HUES48 (cell line): ENCODE data around the gene NOP10.

Experiments used
- H3K27ac ChIP-seq: one replicate; pipeline ENCODE4 v1.7.0; 2013; ENCODE audit warnings: low read depth, low read length, inconsistent platforms
- H3K27me3 ChIP-seq: 2 replicates; pipeline ENCODE4 v1.6.1; 2013; ENCODE audit warnings: mild to moderate bottlenecking, low read length; ENCODE audit not compliant: control insufficient read depth, insufficient read depth
- H3K36me3 ChIP-seq: 2 replicates; pipeline ENCODE4 v1.6.1; 2013; ENCODE audit warnings: low read length; ENCODE audit not compliant: control insufficient read depth, insufficient read depth
- H3K4me1 ChIP-seq: 2 replicates; pipeline ENCODE4 v1.6.1; 2013; ENCODE audit warnings: mild to moderate bottlenecking, low read length; ENCODE audit not compliant: control insufficient read depth, insufficient read depth
- H3K4me3 ChIP-seq: 2 replicates; pipeline ENCODE4 v1.5.1; 2013; ENCODE audit warnings: mild to moderate bottlenecking, low read depth, low read length
- H3K9ac ChIP-seq: 2 replicates; pipeline ENCODE4 v1.6.1; 2013; ENCODE audit warnings: mild to moderate bottlenecking, low read depth, low read length, moderate library complexity
- H3K9me3 ChIP-seq: 2 replicates; pipeline ENCODE4 v1.6.1; 2013; ENCODE audit warnings: low read length; ENCODE audit not compliant: control insufficient read depth, insufficient read depth

NOP10 gene

GRCh38 chr15:34367101-34368081 is 24.5 kb upstream of the NOP10 start, which contains the start of gene LPCAT4:
Gene LPCAT4, minus strand, starts transcription at chr15:34367196. Its CDS starts 96 bp downstream, at chr15:34367100.
- Histone ChIP-seq H3K4me1 (peaks cover 4% of the 10 kb centered on the region; the same call in 1 of the 2 replicates), H3K27ac (peak within 1 kb of the TSS; percentile 98), H3K4me3 (peak within 1 kb of the TSS; percentile 79), H3K9me3 (no peaks in the 10 kb centered on the region), H3K27me3 (no peaks in the 10 kb centered on the region), H3K9ac (peak within 1 kb of the TSS; percentile 97), H3K36me3 (peaks cover 17% of the 10 kb centered on the region)

- Histone ChIP-seq H3K9ac (0 out of 2 replicates have a peak overlapping the region, but pooled peaks have one; percentile 35), H3K36me3 (peaks cover 22% of the 10 kb centered on the region), H3K4me3 (peak overlapping the region; percentile 79), H3K4me1 (peaks cover 4% of the 10 kb centered on the region; the same call in 1 of the 2 replicates), H3K9me3 (no peaks in the 10 kb centered on the region), H3K27me3 (no peaks in the 10 kb centered on the region), H3K27ac (peak overlapping the region; percentile 76)
Observed at GRCh38 chr15:34366271-34367065, 23.5 kb upstream of the NOP10 start.

- H3K36me3 ChIP-seq: peaks cover 28% of the 10 kb centered on the region
- peak overlapping the region; percentile 32 for H3K27ac ChIP-seq
- no peaks in the 10 kb centered on the region for H3K27me3 ChIP-seq
- H3K9ac ChIP-seq: no peak overlapping the region
- H3K4me3 ChIP-seq: peak overlapping the region; percentile 79
- H3K4me1 ChIP-seq: peaks cover 4% of the 10 kb centered on the region; the same call in 1 of the 2 replicates
- no peaks in the 10 kb centered on the region for H3K9me3 ChIP-seq
Observed at GRCh38 chr15:34365836-34366235, 22.9 kb upstream of the NOP10 start.

GRCh38 chr15:34365091-34365825 is 22.3 kb upstream of the NOP10 start:
- no peak overlapping the region for H3K27ac ChIP-seq
- H3K27me3 ChIP-seq: no peaks in the 10 kb centered on the region
- no peak overlapping the region for H3K9ac ChIP-seq
- H3K9me3 ChIP-seq: no peaks in the 10 kb centered on the region
- peak overlapping the region; percentile 79 for H3K4me3 ChIP-seq
- H3K4me1 ChIP-seq: peaks cover 4% of the 10 kb centered on the region; the same call in 1 of the 2 replicates
- peaks cover 34% of the 10 kb centered on the region for H3K36me3 ChIP-seq

GRCh38 chr15:34364041-34364440 is 21.1 kb upstream of the NOP10 start:
- H3K9ac ChIP-seq: no peak overlapping the region
- no peak overlapping the region for H3K4me3 ChIP-seq
- H3K27ac ChIP-seq: no peak overlapping the region
- no peaks in the 10 kb centered on the region for H3K9me3 ChIP-seq
- peaks cover 4% of the 10 kb centered on the region; the same call in 1 of the 2 replicates for H3K4me1 ChIP-seq
- H3K36me3 ChIP-seq: peaks cover 46% of the 10 kb centered on the region
- H3K27me3 ChIP-seq: no peaks in the 10 kb centered on the region

GRCh38 chr15:34362047-34362773 is 19.3 kb upstream of the NOP10 start:
- no peak overlapping the region for H3K27ac ChIP-seq
- no peak overlapping the region for H3K4me3 ChIP-seq
- H3K9ac ChIP-seq: no peak overlapping the region
- H3K27me3 ChIP-seq: no peaks in the 10 kb centered on the region
- H3K4me1 ChIP-seq: peaks cover 4% of the 10 kb centered on the region; the same call in 1 of the 2 replicates
- H3K36me3 ChIP-seq: peaks cover 63% of the 10 kb centered on the region
- no peaks in the 10 kb centered on the region for H3K9me3 ChIP-seq

- Histone ChIP-seq H3K4me1 (peaks cover 4% of the 10 kb centered on the region; the same call in 1 of the 2 replicates), H3K27ac (no peak overlapping the region), H3K9me3 (no peaks in the 10 kb centered on the region), H3K27me3 (no peaks in the 10 kb centered on the region), H3K9ac (no peak overlapping the region), H3K4me3 (no peak overlapping the region), H3K36me3 (peaks cover 72% of the 10 kb centered on the region)
Observed at GRCh38 chr15:34361278-34361677, 18.3 kb upstream of the NOP10 start.

- no peak overlapping the region for H3K9ac ChIP-seq
- H3K36me3 ChIP-seq: peaks cover 78% of the 10 kb centered on the region
- no peak overlapping the region for H3K27ac ChIP-seq
- H3K27me3 ChIP-seq: no peaks in the 10 kb centered on the region
- H3K9me3 ChIP-seq: no peaks in the 10 kb centered on the region
- no peak overlapping the region for H3K4me3 ChIP-seq
- no peaks in the 10 kb centered on the region for H3K4me1 ChIP-seq
Observed at GRCh38 chr15:34360298-34360697, 17.4 kb upstream of the NOP10 start.

GRCh38 chr15:34359416-34359815 is 16.5 kb upstream of the NOP10 start:
- no peak overlapping the region for H3K27ac ChIP-seq
- no peak overlapping the region for H3K9ac ChIP-seq
- H3K27me3 ChIP-seq: no peaks in the 10 kb centered on the region
- no peak overlapping the region for H3K4me3 ChIP-seq
- H3K9me3 ChIP-seq: no peaks in the 10 kb centered on the region
- H3K4me1 ChIP-seq: no peaks in the 10 kb centered on the region
- peaks cover 82% of the 10 kb centered on the region for H3K36me3 ChIP-seq

GRCh38 chr15:34358948-34359347 is 16.0 kb upstream of the NOP10 start:
- Histone ChIP-seq H3K9me3 (no peaks in the 10 kb centered on the region), H3K4me3 (no peak overlapping the region), H3K4me1 (no peaks in the 10 kb centered on the region), H3K27ac (no peak overlapping the region), H3K9ac (no peak overlapping the region), H3K36me3 (peaks cover 81% of the 10 kb centered on the region), H3K27me3 (no peaks in the 10 kb centered on the region)
